Measurements from ENCODE around the gene COL24A1. TPM values are rescaled to one million over a fixed set of nuclear protein-coding genes. Genes with fewer than 3 reads are reported as not detected.

The COL24A1 gene
- total RNA-seq, 1 experiment from 2014 or later: 0.15 TPM

GRCh38 chr1:86201311-86201710 lies 44.7 kb upstream of the COL24A1 start:
- Histone ChIP-seq H3K4me1 (ENCODE audit: insufficient read depth, low read length, poor library complexity, severe bottlenecking) (peaks cover 5% of the 10 kb centered on the region), H3K36me3 (ENCODE audit: insufficient read depth, low read length, poor library complexity, severe bottlenecking) (no peaks in the 10 kb centered on the region), H3K27me3 (replicated peaks; ENCODE audit: insufficient read depth, low read depth, low read length, poor library complexity) (no peaks in the 10 kb centered on the region), H3K27ac (ENCODE audit: low read depth, low read length, poor library complexity, severe bottlenecking) (no peak overlapping the region), H3K4me3 (ENCODE audit: low read depth, low read length, poor library complexity, severe bottlenecking) (no peak overlapping the region), H3K9me3 (ENCODE audit: low read depth, low read length, poor library complexity, severe bottlenecking) (no peaks in the 10 kb centered on the region)
- CTCF ChIA-PET: no interaction called here
- BruUV-seq (replicated peaks): no TSS peak
- DNase-seq (ENCODE audit: low spot score): no peak
- intact Hi-C loops (cut with micrococcal nuclease; ENCODE audit: unreplicated experiment): no loop called here
- POLR2A ChIA-PET (ENCODE audit: low non-redundant PET): no interaction called here
- TF ChIP-seq EZH2 (IDR thresholded peaks at IDR 0.05; ENCODE audit: borderline replicate concordance, low read depth, low read length, poor library complexity, severe bottlenecking) (no peak), CTCF (conservative IDR thresholded peaks at IDR 0.05; ENCODE audit: low read depth, low read length) (no peak)

- Histone ChIP-seq H3K9me3 (ENCODE audit: low read depth, low read length, poor library complexity, severe bottlenecking) (no peaks in the 10 kb centered on the region), H3K4me1 (ENCODE audit: insufficient read depth, low read length, poor library complexity, severe bottlenecking) (peaks cover 5% of the 10 kb centered on the region), H3K27me3 (replicated peaks; ENCODE audit: insufficient read depth, low read depth, low read length, poor library complexity) (no peaks in the 10 kb centered on the region), H3K36me3 (ENCODE audit: insufficient read depth, low read length, poor library complexity, severe bottlenecking) (no peaks in the 10 kb centered on the region), H3K4me3 (ENCODE audit: low read depth, low read length, poor library complexity, severe bottlenecking) (no peak overlapping the region), H3K27ac (ENCODE audit: low read depth, low read length, poor library complexity, severe bottlenecking) (no peak overlapping the region)
- POLR2A ChIA-PET (ENCODE audit: low non-redundant PET): no interaction called here
- intact Hi-C loops (cut with micrococcal nuclease; ENCODE audit: unreplicated experiment): no loop called here
- DNase-seq (ENCODE audit: low spot score): no peak
- TF ChIP-seq CTCF (conservative IDR thresholded peaks at IDR 0.05; ENCODE audit: low read depth, low read length) (no peak), EZH2 (IDR thresholded peaks at IDR 0.05; ENCODE audit: borderline replicate concordance, low read depth, low read length, poor library complexity, severe bottlenecking) (no peak)
- no TSS peak for BruUV-seq (replicated peaks)
- CTCF ChIA-PET: no interaction called here
Measured at GRCh38 chr1:86200901-86201300, 44.3 kb upstream of the COL24A1 start.

GRCh38 chr1:86197206-86197855 lies 40.8 kb upstream of the COL24A1 start:
- ChIA-PET POLR2A (ENCODE audit: low non-redundant PET) (no interaction called here), CTCF (no interaction called here)
- no peak for DNase-seq (ENCODE audit: low spot score)
- BruUV-seq (replicated peaks): no TSS peak
- H3K27ac ChIP-seq (ENCODE audit: low read depth, low read length, poor library complexity, severe bottlenecking): no peak overlapping the region
- intact Hi-C loops (cut with micrococcal nuclease; ENCODE audit: unreplicated experiment): no loop called here
- H3K9me3 ChIP-seq (ENCODE audit: low read depth, low read length, poor library complexity, severe bottlenecking): no peaks in the 10 kb centered on the region
- no peak for TF ChIP-seq EZH2 (IDR thresholded peaks at IDR 0.05; ENCODE audit: borderline replicate concordance, low read depth, low read length, poor library complexity, severe bottlenecking)
- no peak for TF ChIP-seq CTCF (conservative IDR thresholded peaks at IDR 0.05; ENCODE audit: low read depth, low read length)
- H3K27me3 ChIP-seq (replicated peaks; ENCODE audit: insufficient read depth, low read depth, low read length, poor library complexity): no peaks in the 10 kb centered on the region
- no peak overlapping the region for H3K4me3 ChIP-seq (ENCODE audit: low read depth, low read length, poor library complexity, severe bottlenecking)
- H3K4me1 ChIP-seq (ENCODE audit: insufficient read depth, low read length, poor library complexity, severe bottlenecking): peaks cover 9% of the 10 kb centered on the region
- H3K36me3 ChIP-seq (ENCODE audit: insufficient read depth, low read length, poor library complexity, severe bottlenecking): no peaks in the 10 kb centered on the region

Data from A673 (cell line).